Upper lobe of right lung (tissue), 1 donor: ENCODE data around the gene ADNP. TPM values are rescaled to one million over a fixed set of nuclear protein-coding genes. Genes with fewer than 3 reads are reported as not detected.
A peak's percentile ranks its signal among the peaks of the same experiment; 100 is the strongest.

ENCODE experiments used
- ATAC-seq: fragments of 200-7000 bp; cut with Tn5 transposase; one replicate; pipeline ENCODE4 v1.9.1; 2020; ENCODE audit warnings: mild to moderate bottlenecking, moderate library complexity
- DNase-seq: peaks from one replicate; pipeline ENCODE4 v3.0.0-alpha.2; 2020
- H3K27ac ChIP-seq: fragments of 200-600 bp; one replicate; pipeline ENCODE4 v1.8.0; 2022
- H3K27me3 ChIP-seq: fragments of 200-600 bp; one replicate; pipeline ENCODE4 v1.8.0; 2022; ENCODE audit warnings: mild to moderate bottlenecking
- H3K36me3 ChIP-seq: fragments of 200-600 bp; one replicate; pipeline ENCODE4 v1.8.0; 2022
- H3K4me1 ChIP-seq: fragments of 200-600 bp; one replicate; pipeline ENCODE4 v1.8.0; 2022
- H3K4me3 ChIP-seq: fragments of 200-600 bp; one replicate; pipeline ENCODE4 v1.8.0; 2022; ENCODE audit warnings: mild to moderate bottlenecking
- H3K9me3 ChIP-seq: fragments of 200-600 bp; one replicate; pipeline ENCODE4 v1.8.0; 2022
- CTCF ChIP-seq: fragments of 200-600 bp; IDR thresholded peaks from one replicate; pipeline ENCODE4 v1.8.0; 2022; ENCODE audit warnings: antibody characterized with exemption
- intact Hi-C: fragments of 100-400 bp; cut with DNase I; formaldehyde crosslinking; loops from one replicate; pipeline ENCODE4 v1.11.0; 2022
- total RNA-seq: library from RNA; stranded (reverse); fragmentation: NEBNext Ultra II Directional; extraction: Animal tissue kit (Norgen Biotek cat#: 25700); gene quantifications from one replicate; pipeline ENCODE4 v1.2.1, GENCODE V29; 2021
- donor health status: DM: no; HTN: yes; CAD: no; lungs with severe emphysema.

ADNP gene
- total RNA-seq, 1 donor from 2014 or later: 54.1 TPM

GRCh38 chr20:50926530-50926929, 4.7 kb downstream of the ADNP start:
- intact Hi-C loops: loop anchor here (10.0 kb wide), 1 partner anchor 132 kb away; the partner anchor contains the start of gene BCAS4
- H3K4me3 ChIP-seq: no peak overlapping the region
- H3K27me3 ChIP-seq: no peaks in the 10 kb centered on the region
- ATAC-seq (no peak), DNase-seq (no peak)
- peaks cover 20% of the 10 kb centered on the region for H3K36me3 ChIP-seq
- no peaks in the 10 kb centered on the region for H3K9me3 ChIP-seq
- no peak for TF ChIP-seq CTCF
- no peak overlapping the region for H3K27ac ChIP-seq
- peaks cover 53% of the 10 kb centered on the region for H3K4me1 ChIP-seq

- ATAC-seq (no peak), DNase-seq (no peak)
- H3K4me1 ChIP-seq: peaks cover 68% of the 10 kb centered on the region
- no peak overlapping the region for H3K4me3 ChIP-seq
- no peaks in the 10 kb centered on the region for H3K27me3 ChIP-seq
- H3K27ac ChIP-seq: no peak overlapping the region
- peaks cover 20% of the 10 kb centered on the region for H3K36me3 ChIP-seq
- H3K9me3 ChIP-seq: no peaks in the 10 kb centered on the region
- no peak for TF ChIP-seq CTCF
- intact Hi-C loops: loop anchor here (10.0 kb wide), 1 partner anchor 130 kb away; the partner anchor contains the start of gene BCAS4
Measured at GRCh38 chr20:50924261-50924920, 6.8 kb downstream of the ADNP start.

- Histone ChIP-seq H3K4me1 (peaks cover 72% of the 10 kb centered on the region), H3K27ac (peak overlapping the region; percentile 28), H3K4me3 (no peak overlapping the region), H3K9me3 (no peaks in the 10 kb centered on the region), H3K27me3 (no peaks in the 10 kb centered on the region), H3K36me3 (peaks cover 8% of the 10 kb centered on the region)
- TF ChIP-seq CTCF: no peak
- DNase-seq (no peak), ATAC-seq (peak; percentile 87)
- intact Hi-C loops: loop anchor here (10.0 kb wide), 1 partner anchor 127 kb away; the partner anchor contains the start of gene BCAS4
Measured at GRCh38 chr20:50921803-50922501, 9.3 kb downstream of the ADNP start.

- Histone ChIP-seq H3K36me3 (peaks cover 8% of the 10 kb centered on the region), H3K4me3 (no peak overlapping the region), H3K9me3 (no peaks in the 10 kb centered on the region), H3K27ac (no peak overlapping the region), H3K4me1 (peaks cover 77% of the 10 kb centered on the region), H3K27me3 (no peaks in the 10 kb centered on the region)
- intact Hi-C loops: loop anchor here (10.0 kb wide), 1 partner anchor 126 kb away; the partner anchor contains the start of gene BCAS4
- ATAC-seq (no peak), DNase-seq (no peak)
- TF ChIP-seq CTCF: no peak
Measured at GRCh38 chr20:50920997-50921396, 10.2 kb downstream of the ADNP start.

GRCh38 chr20:50919567-50919966, 11.7 kb downstream of the ADNP start:
- DNase-seq (peak; percentile 76), ATAC-seq (peak; percentile 55)
- Histone ChIP-seq H3K27ac (no peak overlapping the region), H3K9me3 (no peaks in the 10 kb centered on the region), H3K4me1 (peaks cover 80% of the 10 kb centered on the region), H3K36me3 (peaks cover 8% of the 10 kb centered on the region), H3K4me3 (no peak overlapping the region), H3K27me3 (no peaks in the 10 kb centered on the region)
- no peak for TF ChIP-seq CTCF
- intact Hi-C loops: no loop called here
